Activated naive CD8-positive, alpha-beta T cell (primary cell): ENCODE measurements around the gene GNAL.
"Not testable (repeated sequence)": the region's sequence is repeated elsewhere in the genome, so short reads cannot be mapped to it uniquely, and the experiment has no call there.

ENCODE experiments used
- H3K27ac Mint-ChIP-seq: one replicate; pipeline ENCODE4 v1.8.0; 2021; ENCODE audit warnings: mixed read lengths
- H3K27me3 Mint-ChIP-seq: one replicate; pipeline ENCODE4 v1.8.0; 2021; ENCODE audit warnings: mixed read lengths
- H3K36me3 Mint-ChIP-seq: one replicate; pipeline ENCODE4 v1.8.0; 2021; ENCODE audit warnings: mixed read lengths
- H3K4me1 Mint-ChIP-seq: one replicate; pipeline ENCODE4 v1.8.0; 2021; ENCODE audit warnings: low read depth, mixed read lengths
- H3K4me3 Mint-ChIP-seq: one replicate; pipeline ENCODE4 v1.8.0; 2021; ENCODE audit warnings: mild to moderate bottlenecking, mixed read lengths
- H3K9me3 Mint-ChIP-seq: one replicate; pipeline ENCODE4 v1.8.0; 2021; ENCODE audit warnings: low read depth, mixed read lengths

GNAL gene

DNA sequence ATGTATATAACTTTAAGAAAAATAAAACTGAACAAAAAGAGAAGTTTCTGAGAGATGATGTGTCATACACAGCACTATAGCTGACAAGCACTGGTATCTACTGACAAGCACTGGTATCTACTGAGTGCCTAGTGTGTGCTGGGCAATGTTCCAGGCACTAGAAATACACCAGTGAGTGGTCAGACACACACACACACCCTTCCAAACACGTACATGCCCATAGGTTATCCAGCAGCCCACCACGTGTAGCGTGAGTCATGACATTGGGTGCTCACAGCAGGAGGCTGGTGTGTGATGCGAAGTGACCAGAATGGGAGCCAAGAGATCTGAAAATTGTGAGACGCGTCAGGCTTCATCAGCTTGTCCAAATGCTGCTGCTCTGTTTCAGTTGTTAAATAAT is 12.2 kb upstream of the GNAL start:
- Mint-ChIP-seq H3K36me3 (no peaks in the 10 kb centered on the region), H3K4me3 (no peak overlapping the region), H3K4me1 (no peaks in the 10 kb centered on the region), H3K27me3 (peaks cover 22% of the 10 kb centered on the region), H3K9me3 (no peaks in the 10 kb centered on the region), H3K27ac (no peak overlapping the region)

DNA sequence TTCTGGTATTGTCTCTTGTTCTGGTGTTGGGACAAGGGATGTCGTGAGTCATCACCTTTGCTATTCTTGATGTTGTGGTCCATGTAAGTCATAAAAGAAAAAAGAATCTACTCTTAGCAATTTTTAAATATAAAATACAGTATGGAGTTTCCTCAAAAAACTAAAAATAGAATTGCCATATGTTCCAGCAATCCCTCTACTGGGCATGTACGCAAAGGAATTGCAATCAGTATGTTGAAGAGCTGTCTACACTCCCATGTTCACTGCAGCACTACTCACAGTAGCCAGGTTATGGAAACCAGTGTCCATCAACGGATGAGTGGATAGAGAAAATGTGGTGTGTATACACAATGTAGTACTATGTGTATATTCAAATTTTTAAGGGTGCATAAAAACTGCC is 10.9 kb upstream of the GNAL start:
- no peak overlapping the region for H3K27ac Mint-ChIP-seq
- H3K27me3 Mint-ChIP-seq = peaks cover 20% of the 10 kb centered on the region
- H3K4me3 Mint-ChIP-seq = no peak overlapping the region
- no peaks in the 10 kb centered on the region for H3K9me3 Mint-ChIP-seq
- H3K4me1 Mint-ChIP-seq = no peaks in the 10 kb centered on the region
- H3K36me3 Mint-ChIP-seq = no peaks in the 10 kb centered on the region

DNA sequence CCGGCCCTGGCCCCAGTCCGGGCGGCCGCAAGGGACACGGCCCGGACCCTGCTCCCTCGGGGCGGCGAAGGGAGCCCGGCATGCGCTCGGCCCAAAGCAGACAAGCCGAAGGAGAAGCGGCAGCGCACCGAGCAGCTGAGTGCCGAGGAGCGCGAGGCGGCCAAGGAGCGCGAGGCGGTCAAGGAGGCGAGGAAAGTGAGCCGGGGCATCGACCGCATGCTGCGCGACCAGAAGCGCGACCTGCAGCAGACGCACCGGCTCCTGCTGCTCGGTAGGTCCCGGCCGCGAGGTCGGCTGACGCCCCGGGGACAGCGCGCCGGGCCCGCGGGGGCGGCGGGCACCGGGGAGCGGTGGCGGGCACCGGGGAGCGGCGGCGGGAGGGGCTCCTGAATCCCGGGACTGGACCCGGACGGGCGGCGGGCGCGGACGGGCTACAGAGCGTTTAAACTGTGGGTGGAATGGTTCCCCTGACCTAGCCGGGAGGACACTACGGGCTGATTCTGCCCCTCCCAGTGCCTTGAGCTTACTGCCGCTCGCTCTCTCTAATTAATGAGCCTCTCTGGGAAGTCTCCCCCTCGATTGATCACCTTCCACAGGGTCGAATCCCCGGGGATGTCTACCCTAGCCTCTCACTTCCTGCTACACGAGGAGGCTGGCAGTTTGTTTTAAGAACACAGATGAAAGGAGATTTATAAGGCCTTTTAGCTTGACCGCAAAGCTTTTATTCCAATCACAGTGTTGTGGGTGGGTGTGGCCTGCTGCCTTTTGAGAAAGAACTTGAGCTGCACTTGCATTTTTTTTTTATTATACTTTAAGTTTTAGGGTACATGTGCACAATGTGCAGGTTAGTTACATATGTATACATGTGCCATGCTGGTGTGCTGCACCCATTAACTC is 853 bp downstream of the GNAL start:
- Mint-ChIP-seq H3K27me3 (peaks cover 32% of the 10 kb centered on the region), H3K4me3 (peak overlapping the region; percentile 77), H3K4me1 (peaks cover 11% of the 10 kb centered on the region), H3K27ac (no peak overlapping the region), H3K9me3 (peaks cover 5% of the 10 kb centered on the region), H3K36me3 (no peaks in the 10 kb centered on the region)

DNA sequence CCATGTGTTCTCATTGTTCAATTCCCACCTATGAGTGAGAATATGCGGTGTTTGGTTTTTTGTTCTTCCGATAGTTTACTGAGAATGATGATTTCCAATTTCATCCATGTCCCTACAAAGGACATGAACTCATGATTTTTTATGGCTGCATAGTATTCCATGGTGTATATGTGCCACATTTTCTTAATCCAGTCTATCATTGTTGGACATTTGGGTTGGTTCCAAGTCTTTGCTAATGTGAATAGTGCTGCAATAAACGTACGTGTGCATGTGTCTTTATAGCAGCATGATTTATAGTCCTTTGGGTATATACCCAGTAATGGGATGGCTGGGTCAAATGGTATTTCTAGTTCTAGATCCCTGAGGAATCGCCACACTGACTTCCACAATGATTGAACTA is 1.6 kb downstream of the GNAL start:
- peaks cover 11% of the 10 kb centered on the region for H3K4me1 Mint-ChIP-seq
- not testable (repeated sequence) for H3K27ac Mint-ChIP-seq, H3K9me3 Mint-ChIP-seq, H3K36me3 Mint-ChIP-seq
- peaks cover 32% of the 10 kb centered on the region for H3K27me3 Mint-ChIP-seq
- peak overlapping the region; percentile 17 for H3K4me3 Mint-ChIP-seq

DNA sequence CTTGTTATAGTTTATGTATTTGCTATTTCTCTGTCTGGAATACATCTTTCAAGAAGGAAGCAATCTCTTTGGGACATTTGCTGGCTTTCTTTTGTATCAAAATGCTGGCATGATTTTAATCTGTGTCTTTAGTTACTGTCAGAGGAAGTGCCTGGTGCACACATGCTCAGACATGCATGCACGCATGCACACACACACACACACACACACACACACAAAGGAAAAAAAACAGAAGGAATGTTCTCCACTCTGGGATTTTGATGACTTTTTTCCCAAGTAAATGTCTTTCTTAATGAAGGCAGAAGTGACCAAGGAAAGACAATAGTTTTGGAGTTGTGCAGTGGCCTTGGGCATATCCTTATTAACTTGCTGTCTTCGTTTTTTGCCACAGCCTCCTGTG is 6.7 kb downstream of the GNAL start:
- H3K27ac Mint-ChIP-seq = no peak overlapping the region
- no peaks in the 10 kb centered on the region for H3K36me3 Mint-ChIP-seq

DNA sequence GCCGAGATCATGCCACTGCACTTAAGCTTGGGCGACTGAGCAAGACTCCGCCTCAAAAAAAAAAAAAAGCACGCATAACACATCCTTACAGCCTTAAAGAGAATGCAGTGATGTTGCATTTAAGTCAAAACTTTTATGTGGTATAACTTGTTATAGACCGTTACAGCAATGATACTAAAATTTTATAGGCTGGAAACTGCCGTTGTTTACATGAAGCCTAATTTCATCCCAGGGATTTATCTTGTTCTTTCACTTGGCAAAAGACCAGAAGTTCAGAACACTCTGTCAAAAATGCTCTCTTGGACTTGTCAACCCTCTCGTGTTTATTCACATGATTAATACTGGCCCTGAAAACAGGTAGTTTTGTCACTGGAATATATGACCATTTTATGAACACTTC is 7.4 kb downstream of the GNAL start:
- no peaks in the 10 kb centered on the region for H3K36me3 Mint-ChIP-seq
- H3K4me3 Mint-ChIP-seq = no peak overlapping the region
- no peaks in the 10 kb centered on the region for H3K4me1 Mint-ChIP-seq
- H3K27ac Mint-ChIP-seq = no peak overlapping the region
- peaks cover 16% of the 10 kb centered on the region for H3K27me3 Mint-ChIP-seq
- H3K9me3 Mint-ChIP-seq = no peaks in the 10 kb centered on the region

More for the DNA sequence above, 6.7 kb downstream of the GNAL start:
- Mint-ChIP-seq H3K4me1 (no peaks in the 10 kb centered on the region), H3K9me3 (no peaks in the 10 kb centered on the region), H3K4me3 (no peak overlapping the region), H3K27me3 (peaks cover 14% of the 10 kb centered on the region)

DNA sequence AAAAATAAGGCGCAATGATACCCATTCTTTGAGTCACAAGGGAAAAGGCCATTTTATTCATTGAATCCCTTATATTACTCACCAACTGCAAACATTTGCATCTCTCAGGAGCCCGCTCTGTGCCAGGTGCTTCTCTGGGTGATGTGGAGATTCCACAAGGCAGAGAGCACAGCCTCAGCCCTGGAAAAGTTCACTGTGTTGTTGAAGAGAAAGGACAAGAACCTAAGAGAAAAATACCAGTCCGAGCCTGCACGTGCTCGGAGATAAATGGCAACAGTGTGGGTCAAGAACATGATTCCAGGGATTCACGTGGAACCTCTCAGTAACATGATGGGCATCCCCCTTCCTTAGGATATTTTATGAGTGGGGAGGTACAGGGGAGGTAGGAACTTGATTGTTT is 11.8 kb downstream of the GNAL start:
- no peak overlapping the region for H3K4me3 Mint-ChIP-seq
- H3K27ac Mint-ChIP-seq = no peak overlapping the region
- peaks cover 5% of the 10 kb centered on the region for H3K27me3 Mint-ChIP-seq
- H3K9me3 Mint-ChIP-seq = no peaks in the 10 kb centered on the region
- H3K36me3 Mint-ChIP-seq = no peaks in the 10 kb centered on the region
- no peaks in the 10 kb centered on the region for H3K4me1 Mint-ChIP-seq

DNA sequence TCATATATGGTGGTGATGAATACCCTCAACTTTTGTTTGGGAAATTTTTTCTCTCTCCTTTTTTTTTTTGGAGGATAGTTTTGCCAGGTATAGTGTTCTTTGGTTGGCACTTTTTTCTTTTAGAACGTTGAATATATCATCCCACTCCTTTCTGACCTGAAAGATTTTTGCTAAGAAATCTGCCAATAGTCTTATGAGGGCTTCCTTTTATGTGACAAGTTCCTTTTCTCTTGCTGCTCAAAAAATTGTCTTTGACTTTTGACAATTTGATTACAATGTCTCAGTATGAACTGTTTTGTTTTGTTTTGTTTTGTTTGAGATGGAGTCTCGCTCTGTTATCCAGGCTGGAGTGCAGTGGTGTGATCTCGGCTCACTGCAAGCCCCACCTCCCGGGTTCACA is 21.5 kb downstream of the GNAL start:
- H3K4me3 Mint-ChIP-seq = no peak overlapping the region
- no peaks in the 10 kb centered on the region for H3K4me1 Mint-ChIP-seq
- no peak overlapping the region for H3K27ac Mint-ChIP-seq
- H3K27me3 Mint-ChIP-seq = peaks cover 25% of the 10 kb centered on the region
- H3K9me3 Mint-ChIP-seq = peaks cover 6% of the 10 kb centered on the region
- H3K36me3 Mint-ChIP-seq = peaks cover 3% of the 10 kb centered on the region

DNA sequence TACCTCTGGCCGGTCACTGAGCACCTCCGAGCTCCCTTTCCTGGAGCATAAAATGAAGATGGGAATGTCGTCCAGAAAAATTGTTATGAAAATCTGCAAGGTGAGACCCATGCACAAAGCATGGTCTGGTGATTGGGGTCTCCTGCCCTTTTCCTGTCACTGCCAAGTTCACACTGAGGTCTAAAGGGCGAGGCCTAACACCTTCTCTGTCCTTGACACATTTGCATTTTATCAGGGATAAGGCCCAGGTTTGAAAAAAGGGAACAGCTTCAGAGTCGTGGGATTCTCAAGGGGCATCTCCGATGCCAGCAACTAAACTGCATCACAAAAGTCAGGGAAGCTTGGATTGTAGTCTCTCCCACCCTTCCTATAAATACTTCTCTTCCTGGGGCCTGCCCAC is 24.7 kb downstream of the GNAL start:
- Mint-ChIP-seq H3K4me3 (no peak overlapping the region), H3K9me3 (peaks cover 6% of the 10 kb centered on the region), H3K4me1 (no peaks in the 10 kb centered on the region), H3K27me3 (peaks cover 29% of the 10 kb centered on the region), H3K27ac (no peak overlapping the region), H3K36me3 (peaks cover 3% of the 10 kb centered on the region)

DNA sequence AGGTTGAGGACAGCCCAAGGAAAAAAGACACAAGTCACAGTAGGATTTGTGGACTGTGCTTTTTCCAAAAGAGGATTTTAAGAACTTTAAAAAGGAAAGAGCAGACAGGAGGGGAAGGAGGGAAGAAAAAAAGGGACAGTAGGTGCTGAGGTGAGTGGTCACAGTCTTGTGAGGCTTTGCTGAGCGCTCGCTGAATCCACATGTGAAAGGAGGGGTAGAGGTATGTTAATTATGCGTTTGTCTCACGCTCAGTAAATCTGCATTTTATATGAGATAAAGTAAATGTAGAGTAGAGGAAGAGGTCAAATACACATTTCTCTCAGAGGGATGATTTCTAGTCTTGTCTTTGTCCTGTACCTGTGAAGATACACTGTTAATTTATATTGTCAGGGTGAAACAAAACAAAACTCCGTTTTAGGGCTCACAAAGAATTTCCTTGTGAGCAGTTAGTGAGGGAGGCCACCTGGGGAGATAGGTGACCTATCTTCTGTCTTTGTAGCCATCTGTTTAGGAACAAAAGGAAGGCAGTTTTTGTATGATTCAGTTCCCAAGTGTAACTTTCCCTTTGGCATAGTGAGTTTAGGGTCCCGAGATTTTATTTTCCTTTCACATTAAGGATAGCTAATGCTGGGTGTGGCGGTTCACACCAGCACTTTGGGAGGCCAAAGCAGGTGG is 25.3 kb downstream of the GNAL start:
- Mint-ChIP-seq H3K27ac (no peak overlapping the region), H3K4me3 (no peak overlapping the region), H3K27me3 (peaks cover 29% of the 10 kb centered on the region), H3K4me1 (no peaks in the 10 kb centered on the region), H3K9me3 (peaks cover 6% of the 10 kb centered on the region), H3K36me3 (peaks cover 3% of the 10 kb centered on the region)

DNA sequence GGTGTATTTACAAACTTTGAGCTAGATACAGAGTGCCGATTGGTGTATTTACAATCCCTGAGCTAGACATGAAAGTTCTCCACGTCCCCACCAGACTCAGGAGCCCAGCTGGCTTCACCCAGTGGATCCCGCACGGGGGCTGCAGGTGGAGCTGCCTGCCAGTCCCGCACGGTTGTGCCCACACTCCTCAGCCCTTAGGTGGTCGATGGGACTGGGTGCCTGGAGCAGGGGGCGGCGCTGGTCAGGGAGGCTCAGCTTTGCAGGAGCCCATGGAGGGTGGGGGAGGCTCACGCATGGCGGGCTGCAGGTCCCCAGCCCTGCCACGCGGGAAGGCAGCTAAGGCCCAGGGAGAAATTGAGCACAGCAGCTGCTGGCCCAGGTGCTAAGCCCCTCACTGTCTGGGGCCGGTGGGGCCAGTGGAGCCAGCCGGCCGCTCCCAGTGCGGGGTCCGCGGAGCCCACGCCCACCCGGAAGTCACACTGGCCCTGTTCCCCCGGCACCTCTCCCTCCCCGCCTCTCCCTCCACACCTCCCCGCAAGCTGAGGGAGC is 27.8 kb downstream of the GNAL start:
- not testable (repeated sequence) for H3K9me3 Mint-ChIP-seq, H3K4me3 Mint-ChIP-seq, H3K36me3 Mint-ChIP-seq, H3K4me1 Mint-ChIP-seq, H3K27ac Mint-ChIP-seq
- H3K27me3 Mint-ChIP-seq = peaks cover 20% of the 10 kb centered on the region

DNA sequence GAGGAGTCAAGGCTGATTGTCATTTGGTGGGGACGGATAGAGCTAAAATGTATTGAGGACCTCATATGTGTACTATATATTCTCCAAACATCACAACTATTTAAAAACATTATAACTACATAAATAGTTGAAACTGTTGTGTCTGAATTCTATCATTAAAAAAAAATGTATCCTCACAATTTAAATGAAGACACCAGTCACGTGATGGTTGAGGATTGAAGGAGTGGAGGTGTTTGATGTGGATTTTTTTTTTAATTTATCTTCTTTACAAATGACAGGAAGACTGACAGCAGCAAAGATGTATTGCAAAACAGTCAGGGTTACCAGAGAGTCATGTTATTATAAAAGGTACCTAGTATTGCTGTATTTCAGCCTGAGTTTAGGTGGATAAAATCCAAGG is 30.0 kb downstream of the GNAL start:
- Mint-ChIP-seq H3K27me3 (peaks cover 11% of the 10 kb centered on the region), H3K27ac (no peak overlapping the region), H3K36me3 (no peaks in the 10 kb centered on the region), H3K4me3 (no peak overlapping the region), H3K4me1 (no peaks in the 10 kb centered on the region), H3K9me3 (no peaks in the 10 kb centered on the region)

DNA sequence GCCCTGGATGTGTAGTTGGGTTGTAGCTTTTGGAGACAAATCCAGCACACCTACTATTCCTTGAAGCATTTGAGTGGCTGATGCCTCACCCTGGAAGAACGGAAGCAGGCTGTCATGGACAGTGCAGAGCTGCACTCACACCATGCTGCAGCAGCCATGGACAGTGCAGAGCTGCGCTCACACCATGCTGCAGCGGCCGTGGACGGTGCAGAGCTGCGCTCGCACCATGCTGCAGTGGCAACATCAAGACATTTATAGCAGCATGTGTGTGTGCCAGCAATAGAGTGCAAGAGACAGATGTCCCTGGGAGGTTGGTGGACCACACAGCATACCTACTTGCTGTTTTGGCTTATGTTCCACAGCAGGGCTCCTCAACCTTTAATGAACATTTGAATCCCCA is 30.6 kb downstream of the GNAL start:
- peaks cover 6% of the 10 kb centered on the region for H3K27me3 Mint-ChIP-seq
- no peak overlapping the region for H3K4me3 Mint-ChIP-seq
- no peaks in the 10 kb centered on the region for H3K4me1 Mint-ChIP-seq
- no peaks in the 10 kb centered on the region for H3K9me3 Mint-ChIP-seq
- no peaks in the 10 kb centered on the region for H3K36me3 Mint-ChIP-seq
- no peak overlapping the region for H3K27ac Mint-ChIP-seq

DNA sequence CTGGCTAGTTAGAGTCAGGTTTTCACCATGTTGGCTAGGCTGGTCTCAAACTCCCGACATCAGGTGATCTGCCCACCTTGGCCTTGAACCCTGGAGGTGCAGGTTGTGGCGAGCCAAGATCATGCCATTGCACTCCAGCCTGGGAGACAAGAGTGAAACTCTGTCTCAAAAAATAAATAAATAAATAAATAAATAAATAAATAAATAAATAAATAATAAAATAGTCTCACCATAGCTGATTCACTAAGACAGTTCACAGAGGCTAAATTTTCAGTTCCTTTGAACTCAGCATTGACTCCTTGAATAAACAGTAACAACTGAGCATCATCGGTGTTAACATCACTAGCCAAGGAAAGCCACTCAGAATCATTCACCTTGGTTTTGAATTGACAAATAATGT is 32.7 kb downstream of the GNAL start:
- H3K4me1 Mint-ChIP-seq = no peaks in the 10 kb centered on the region
- no peaks in the 10 kb centered on the region for H3K9me3 Mint-ChIP-seq
- no peaks in the 10 kb centered on the region for H3K36me3 Mint-ChIP-seq
- H3K4me3 Mint-ChIP-seq = no peak overlapping the region
- H3K27ac Mint-ChIP-seq = no peak overlapping the region
- H3K27me3 Mint-ChIP-seq = no peaks in the 10 kb centered on the region

DNA sequence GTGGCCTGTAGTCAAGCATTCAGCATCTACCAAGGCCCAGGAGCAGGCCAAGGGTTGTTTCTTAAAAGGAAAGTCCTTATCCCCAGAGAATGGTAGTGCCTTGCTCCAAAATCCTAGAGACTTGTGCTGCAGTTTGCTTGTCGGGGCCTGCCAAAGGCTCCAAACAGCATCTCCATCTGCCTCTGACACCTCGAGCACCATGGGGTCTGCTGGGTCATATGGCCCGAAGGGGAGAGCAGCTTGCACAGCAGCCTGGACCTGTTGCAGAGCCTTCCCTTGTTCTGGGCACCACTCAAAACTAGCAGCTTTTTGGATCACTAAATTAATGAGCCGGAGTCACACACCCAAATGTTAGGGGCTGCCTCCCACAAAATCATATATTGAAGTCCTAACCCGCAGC is 35.7 kb downstream of the GNAL start:
- Mint-ChIP-seq H3K27me3 (no peaks in the 10 kb centered on the region), H3K4me1 (no peaks in the 10 kb centered on the region), H3K4me3 (no peak overlapping the region), H3K36me3 (no peaks in the 10 kb centered on the region), H3K9me3 (no peaks in the 10 kb centered on the region), H3K27ac (no peak overlapping the region)
